H1 (cell line): Measurements from ENCODE around the gene SIPA1L2. TPM values are rescaled to one million over a fixed set of nuclear protein-coding genes. Genes with fewer than 3 reads are reported as not detected.

Experiments
- CTCF ChIA-PET: fragments of 300-600 bp; sonication (Branson Sonifier 250); formaldehyde crosslinking; loops from one replicate; lab custom pipeline; 2021; ENCODE audit not compliant: partially characterized antibody; lab: Charles Lee
- POLR2A ChIA-PET: fragments of 300-600 bp; sonication (Branson Sonifier 250); formaldehyde crosslinking; loops from one replicate; lab custom pipeline; 2021; ENCODE audit warnings: inconsistent platforms; ENCODE audit not compliant: partially characterized antibody; lab: Charles Lee
- DNase-seq, 2 experiments: peaks; one replicate each; pipeline versions ENCODE4 v3.0.0 to v3.0.0-alpha.2; 2010 to 2022; ENCODE audit warnings: low spot score in 2 of 2, low read depth in 1 of 2, mixed read lengths in 1 of 2
- FAIRE-seq: peaks from 2 replicates; lab custom pipeline; 2011; peaks lifted over from hg19 to GRCh38; lab: Jason Lieb, UNC
- H2AFZ ChIP-seq: 2 replicates; pipeline ENCODE4 v1.8.1; 2012; ENCODE audit warnings: low read length, inconsistent platforms
- H2AK5ac ChIP-seq: 2 replicates; pipeline ENCODE4 v1.6.1; 2013; ENCODE audit warnings: low read depth, low read length
- H2BK120ac ChIP-seq: replicated peaks from 2 replicates; pipeline ENCODE3; 2013; ENCODE audit warnings: low read depth, low read length, inconsistent platforms
- H2BK12ac ChIP-seq: 2 replicates; pipeline ENCODE4 v1.6.1; 2013; ENCODE audit warnings: low read depth, low read length
- H2BK15ac ChIP-seq: 2 replicates; pipeline ENCODE4 v1.6.1; 2013; ENCODE audit warnings: low read length
- H2BK20ac ChIP-seq: 2 replicates; pipeline ENCODE4 v1.6.1; 2013; ENCODE audit warnings: low read length
- H2BK5ac ChIP-seq: 2 replicates; pipeline ENCODE4 v1.6.1; 2013; ENCODE audit warnings: low read depth, low read length
- H3K14ac ChIP-seq: 2 replicates; pipeline ENCODE4 v1.6.1; 2013; ENCODE audit warnings: inconsistent platforms; ENCODE audit not compliant: insufficient read length
- H3K18ac ChIP-seq: 2 replicates; pipeline ENCODE4 v1.6.1; 2013; ENCODE audit warnings: low read length; ENCODE audit errors: extremely low read depth
- H3K23ac ChIP-seq: 2 replicates; pipeline ENCODE4 v1.6.1; 2013; ENCODE audit warnings: inconsistent platforms; ENCODE audit not compliant: insufficient read length
- H3K23me2 ChIP-seq: 2 replicates; pipeline ENCODE4 v1.6.1; 2013; ENCODE audit warnings: low read depth, low read length
- H3K27ac ChIP-seq: 2 replicates; pipeline ENCODE4 v1.6.1; 2011; ENCODE audit warnings: low read depth, low read length, inconsistent platforms
- H3K27me3 ChIP-seq, 4 experiments: replicated peaks in 1 of 4; 1 replicate in 1 of 4; 2 replicates in 3 of 4; pipeline versions ENCODE4 v1.6.1 to v1.8.1; 2011 to 2013; ENCODE audit warnings: low read length in 3 of 4, mild to moderate bottlenecking in 3 of 4, inconsistent platforms in 2 of 4, mixed read lengths in 2 of 4, moderate library complexity in 1 of 4; ENCODE audit not compliant: control insufficient read depth in 3 of 4, insufficient read depth in 3 of 4; ENCODE audit errors: extremely low read depth in 1 of 4
- H3K36me3 ChIP-seq, 4 experiments: 2 replicates each; pipeline versions ENCODE4 v1.6.1 to v1.8.1; 2011 to 2013; ENCODE audit warnings: mild to moderate bottlenecking in 4 of 4, low read length in 3 of 4, moderate library complexity in 2 of 4, control low read depth in 1 of 4, inconsistent platforms in 1 of 4; ENCODE audit not compliant: insufficient read depth in 4 of 4, control insufficient read depth in 2 of 4
- H3K4ac ChIP-seq: replicated peaks from 2 replicates; pipeline ENCODE3; 2013; ENCODE audit warnings: low read length, low read depth, mixed read lengths, inconsistent platforms; ENCODE audit not compliant: insufficient read length
- H3K4me1 ChIP-seq, 4 experiments: replicated peaks in 1 of 4; 1 replicate in 1 of 4; 2 replicates in 3 of 4; pipeline versions ENCODE4 v1.6.1 to v1.8.1; 2011 to 2013; ENCODE audit warnings: low read length in 3 of 4, inconsistent platforms in 2 of 4, mixed read lengths in 1 of 4; ENCODE audit not compliant: insufficient read depth in 4 of 4, control insufficient read depth in 3 of 4
- H3K4me2 ChIP-seq, 2 experiments: 2 replicates each; pipeline versions ENCODE4 v1.6.1 to v1.8.1; 2011 to 2013; ENCODE audit warnings: low read depth in 2 of 2, low read length in 2 of 2, control low read depth in 1 of 2, inconsistent platforms in 1 of 2, mild to moderate bottlenecking in 1 of 2; ENCODE audit not compliant: insufficient read depth in 1 of 2
- H3K4me3 ChIP-seq, 4 experiments: fragments of 200-600, 300-600 bp in 1 of 4; sonication (generic), shearing (Covaris generic), sonication (Bioruptor Twin) in 1 of 4; 2 replicates each; pipeline versions ENCODE4 v1.5.1 to v1.8.1; 2011 to 2016; ENCODE audit warnings: low read length in 4 of 4, low read depth in 3 of 4, control low read depth in 2 of 4, inconsistent platforms in 2 of 4, mild to moderate bottlenecking in 2 of 4, mixed read lengths in 1 of 4, moderate library complexity in 1 of 4; ENCODE audit not compliant: insufficient read depth in 2 of 4; ENCODE audit errors: extremely low read depth in 1 of 4
- H3K56ac ChIP-seq: replicated peaks from 2 replicates; pipeline ENCODE3; 2013; ENCODE audit warnings: low read depth, mild to moderate bottlenecking, mixed read lengths, low read length, inconsistent platforms; ENCODE audit not compliant: insufficient read length
- H3K79me1 ChIP-seq: 2 replicates; pipeline ENCODE4 v1.6.1; 2013; ENCODE audit warnings: low read depth, low read length, control low read depth
- H3K79me2 ChIP-seq, 2 experiments: 2 replicates each; pipeline versions ENCODE4 v1.6.1 to v1.8.1; 2012 to 2013; ENCODE audit warnings: low read length in 2 of 2, mild to moderate bottlenecking in 2 of 2, inconsistent platforms in 1 of 2; ENCODE audit not compliant: insufficient read depth in 2 of 2, control insufficient read depth in 1 of 2
- H3K9ac ChIP-seq, 4 experiments: replicated peaks in 1 of 4; 1 replicate in 1 of 4; 2 replicates in 3 of 4; pipeline versions ENCODE4 v1.6.1 to v1.8.1; 2011 to 2013; ENCODE audit warnings: low read depth in 3 of 4, low read length in 3 of 4, control low read depth in 2 of 4, mild to moderate bottlenecking in 2 of 4, moderate library complexity in 2 of 4, inconsistent platforms in 1 of 4; ENCODE audit errors: extremely low read depth in 1 of 4
- H3K9me3 ChIP-seq, 2 experiments: 2 replicates each; pipeline versions ENCODE4 v1.6.1 to v1.8.1; 2012 to 2013; ENCODE audit warnings: mild to moderate bottlenecking in 2 of 2, moderate library complexity in 2 of 2, control low read depth in 1 of 2, inconsistent platforms in 1 of 2, low read depth in 1 of 2, low read length in 1 of 2, mixed read lengths in 1 of 2; ENCODE audit not compliant: insufficient read depth in 2 of 2
- H4K20me1 ChIP-seq, 2 experiments: replicated peaks in 1 of 2; 2 replicates each; pipeline versions ENCODE3 to v1.8.1; 2011 to 2013; ENCODE audit warnings: inconsistent platforms in 2 of 2, low read length in 2 of 2, mild to moderate bottlenecking in 1 of 2; ENCODE audit not compliant: insufficient read depth in 2 of 2, control insufficient read depth in 1 of 2
- H4K5ac ChIP-seq: 2 replicates; pipeline ENCODE4 v1.6.1; 2013; ENCODE audit warnings: low read length, low read depth, mixed read lengths, inconsistent platforms; ENCODE audit not compliant: insufficient read length
- H4K8ac ChIP-seq: 2 replicates; pipeline ENCODE4 v1.8.0; 2013; ENCODE audit warnings: mild to moderate bottlenecking, moderate library complexity, low read length, inconsistent platforms; ENCODE audit not compliant: insufficient read depth; ENCODE audit errors: extremely low read depth
- H4K91ac ChIP-seq: replicated peaks from 2 replicates; pipeline ENCODE3; 2013; ENCODE audit warnings: low read length, mixed read lengths, inconsistent platforms; ENCODE audit not compliant: insufficient read length
- CBX8 ChIP-seq: fragments of 300-800, 300-1000 bp; sonication (generic); IDR thresholded peaks from 2 replicates; pipeline ENCODE4 v1.7.1; 2016; ENCODE audit warnings: low read depth, low read length, borderline replicate concordance
- E2F6 ChIP-seq: IDR thresholded peaks from 2 replicates; pipeline ENCODE4 v1.6.1; 2012; ENCODE audit warnings: inconsistent platforms
- HDAC6 ChIP-seq: IDR thresholded peaks from one replicate; pipeline ENCODE4 v1.7.1; 2012; ENCODE audit warnings: low read depth, mild to moderate bottlenecking, inconsistent platforms, low read length, moderate library complexity
- PHF8 ChIP-seq: fragments of 200-600 bp; sonication (generic); conservative IDR thresholded peaks from 2 replicates; pipeline ENCODE4 v1.7.1; 2012; ENCODE audit warnings: low read depth, mild to moderate bottlenecking, inconsistent platforms, low read length, moderate library complexity
- RAD21 ChIP-seq, 2 experiments: IDR thresholded peaks in 1 of 2; conservative IDR thresholded peaks in 1 of 2; 2 replicates each; pipeline ENCODE4 v1.6.1; 2011; ENCODE audit warnings: low read depth in 2 of 2, low read length in 2 of 2, improper control_type of control experiment in 1 of 2, inconsistent platforms in 1 of 2, mild to moderate bottlenecking in 1 of 2, moderate library complexity in 1 of 2
- SIN3A ChIP-seq, 2 experiments: IDR thresholded peaks in 1 of 2; conservative IDR thresholded peaks in 1 of 2; 2 replicates each; pipeline ENCODE4 v1.6.1; 2011 to 2012; ENCODE audit warnings: low read length in 2 of 2, improper control_type of control experiment in 1 of 2, low read depth in 1 of 2, mild to moderate bottlenecking in 1 of 2
- TAF1 ChIP-seq: IDR thresholded peaks from 2 replicates; pipeline ENCODE4 v1.6.1; 2011; ENCODE audit warnings: mild to moderate bottlenecking, low read depth, low read length
- WGBS, 2 experiments: shearing (Covaris generic) in 1 of 2; methylation state at CpG; one replicate each; pipeline versions ENCODE4 v1.1.6 to v1.1.7; 2013 to 2015; ENCODE audit warnings: low lambda C conversion rate in 2 of 2, mixed read lengths in 2 of 2, inconsistent platforms in 1 of 2, low coverage in 1 of 2, missing lambda C conversion rate in 1 of 2; ENCODE audit not compliant: insufficient replicate concordance in 2 of 2, insufficient coverage in 1 of 2, insufficient read length in 1 of 2; ENCODE audit errors: extremely low coverage in 1 of 2, missing lambda C conversion rate in 1 of 2; 5-methylcytosine and 5-hydroxymethylcytosine counted together
- polyA plus RNA-seq, 7 experiments: library from polyadenylated mRNA; depleted of rRNA in 3 of 7; stranded (reverse) in 5 of 7; unstranded in 2 of 7; fragments of >200 nt in 5 of 7; fragments of 200-250 nt in 2 of 7; gene quantifications; 1 replicate in 5 of 7; 2 replicates in 1 of 7; 4 replicates in 1 of 7; pipeline versions ENCODE4 v1.2.1 to v1.2.3, GENCODE V29; 2011 to 2013; ENCODE audit warnings: missing spikeins in 2 of 7, mixed read lengths in 2 of 7
- total RNA-seq: library from RNA; stranded (reverse); fragmentation: NEBNext Ultra II Directional; extraction: Animal tissue kit (Norgen Biotek cat#: 25700); gene quantifications from 2 replicates; pipeline ENCODE4 v1.2.1, GENCODE V29; 2021

The SIPA1L2 gene
- total and polyA plus RNA-seq, 2 of the 8 experiments (the other 6 are each of a cell fraction or from before 2014, with no cell fraction given) = 7.7 to 13.2 TPM

- no peak overlapping the region for H3K27ac ChIP-seq
Measured at GRCh38 chr1:232648316-232648715, 18.4 kb upstream of the SIPA1L2 start.

More at GRCh38 chr1:232648316-232648715, 18.4 kb upstream of the SIPA1L2 start:
- POLR2A ChIA-PET = no interaction called here
- Histone ChIP-seq H2BK120ac (no peak overlapping the region), H3K9me3 (no peaks in the 10 kb centered on the region)
- TF ChIP-seq HDAC6 = no peak
- TF ChIP-seq SIN3A (conservative IDR thresholded peaks at IDR 0.05 in 1 of 2, IDR thresholded peaks at IDR 0.05 in 1 of 2; ENCODE audit: low read depth in 1 of 2, low read length in 2 of 2) = no peak
- TF ChIP-seq E2F6 = no peak
- no peak for TF ChIP-seq CBX8
- no peak for TF ChIP-seq RAD21 (IDR thresholded peaks at IDR 0.05 in 1 of 2, conservative IDR thresholded peaks at IDR 0.05 in 1 of 2; ENCODE audit: low read depth in 2 of 2, low read length in 2 of 2)
- TF ChIP-seq PHF8 = no peak
- TF ChIP-seq TAF1 = no peak
- TF ChIP-seq, all 59 proteins: peak for 0
- Histone ChIP-seq H2AK5ac (no peak overlapping the region), H3K79me1 (no peaks in the 10 kb centered on the region; the same call in 1 of the 2 replicates), H3K4me1 (no peaks in the 10 kb centered on the region), H4K8ac (no peak overlapping the region), H3K18ac (no peak overlapping the region), H3K23ac (no peak overlapping the region), H2BK5ac (no peak overlapping the region), H2BK12ac (no peak overlapping the region), H2BK15ac (no peak overlapping the region), H3K9ac (no peak overlapping the region), H4K5ac (no peak overlapping the region), H2BK20ac (no peak overlapping the region), H4K91ac (no peak overlapping the region), H3K79me2 (no peaks in the 10 kb centered on the region), H3K4me2 (no peak overlapping the region), H3K36me3 (no peaks in the 10 kb centered on the region), H2AFZ (no peak overlapping the region), H4K20me1 (no peaks in the 10 kb centered on the region), H3K27me3 (no peaks in the 10 kb centered on the region), H3K14ac (no peak overlapping the region), H3K4ac (no peak overlapping the region), H3K4me3 (no peak overlapping the region), H3K56ac (no peak overlapping the region), H3K23me2 (peaks cover 3% of the 10 kb centered on the region; the same call in 1 of the 2 replicates)
- CTCF ChIA-PET = interaction anchor here (0.9 to 2.5 kb wide), 5 partner anchors 11 to 358 kb away, joined by 3 to 11 read pairs (median 3); no protein-coding TSS in a partner anchor
- no peak for DNase-seq
- 86% methylated on average over 3 of the region's 3 CpGs; no CpG with 5 or more reads in 1 of the 2 experiments for WGBS, 2 experiments
- no peak for FAIRE-seq
